Measurements from ENCODE around the gene AFF3. TPM values are rescaled to one million over a fixed set of nuclear protein-coding genes. Genes with fewer than 3 reads are reported as not detected.
"Not testable (repeated sequence)": the region's sequence is repeated elsewhere in the genome, so short reads cannot be mapped to it uniquely, and the experiment has no call there.

The AFF3 gene
- total RNA-seq, 1 donor from 2014 or later = 25.6 TPM

- DNase-seq (ENCODE audit: low spot score) = no peak
Measured at GRCh38 chr2:99670768-99671734, 471.3 kb downstream of the AFF3 start.

DNA sequence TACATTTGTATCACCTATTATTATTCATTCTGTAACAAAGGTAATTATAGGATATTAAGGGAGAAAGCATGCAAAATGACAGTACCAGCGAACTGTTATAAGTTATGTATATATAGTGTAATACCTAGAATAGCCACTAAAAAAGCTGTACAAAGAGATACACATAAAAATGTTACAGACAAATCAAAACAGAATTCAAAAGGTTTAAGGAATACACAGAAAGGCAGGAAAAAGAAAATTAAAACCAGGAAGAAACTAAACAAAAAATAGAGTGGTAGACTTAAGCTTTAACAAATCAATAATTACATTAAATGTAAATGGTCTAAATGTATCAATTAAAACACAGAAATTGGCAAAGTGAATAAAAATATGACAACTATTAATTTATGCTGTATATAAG is 476.1 kb downstream of the AFF3 start:
- no peak for DNase-seq (ENCODE audit: low spot score)

DNA sequence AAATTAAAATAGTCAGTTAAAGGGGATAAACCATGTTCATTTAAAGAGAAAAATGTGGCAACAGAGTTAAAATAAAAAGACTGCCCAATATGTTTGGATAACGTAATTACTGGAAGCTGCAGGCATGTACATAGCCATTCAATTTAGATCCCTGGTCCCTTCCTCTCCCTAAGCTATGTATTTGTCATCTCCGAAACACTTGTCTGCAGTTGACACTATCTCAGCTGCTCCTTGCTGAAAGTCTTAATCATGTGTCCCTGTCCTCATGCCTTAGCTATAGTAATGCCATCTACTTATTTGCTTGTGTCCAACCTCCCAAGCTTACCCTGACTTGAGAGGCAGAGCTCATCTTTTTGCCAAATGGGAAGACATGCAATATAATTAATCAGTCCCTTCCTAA is 478.7 kb downstream of the AFF3 start:
- no peak for DNase-seq (ENCODE audit: low spot score)

DNA sequence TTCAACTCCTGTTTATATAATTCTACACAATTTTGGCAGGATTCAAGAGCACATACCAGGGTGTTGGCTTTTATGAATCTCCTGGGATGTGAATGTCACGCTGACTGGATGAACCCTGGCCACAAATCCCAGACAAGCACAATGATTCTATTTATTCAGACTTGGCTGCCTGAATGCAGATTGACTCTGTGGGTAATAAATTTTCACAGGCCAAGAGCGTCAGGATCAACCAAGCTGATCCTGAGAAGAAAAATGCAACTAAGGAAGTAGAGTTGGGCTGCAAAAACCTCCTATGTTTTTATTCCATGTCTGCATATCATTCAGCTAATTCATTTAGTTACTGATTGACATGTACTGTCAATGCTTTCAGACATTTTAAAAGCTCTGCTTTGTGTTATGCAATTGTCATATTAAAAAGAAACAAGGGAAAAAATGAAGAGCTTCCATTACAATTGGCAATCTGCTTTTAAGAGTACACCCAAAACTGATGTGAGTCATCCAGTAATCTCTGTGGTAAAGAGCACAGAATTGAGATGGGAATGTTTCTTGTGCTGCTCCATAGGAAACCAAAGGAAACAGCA is 479.5 kb downstream of the AFF3 start:
- DNase-seq (ENCODE audit: low spot score) = no peak

GRCh38 chr2:99661761-99662160 is 480.6 kb downstream of the AFF3 start:
- DNase-seq (ENCODE audit: low spot score) = not testable (repeated sequence)

DNA sequence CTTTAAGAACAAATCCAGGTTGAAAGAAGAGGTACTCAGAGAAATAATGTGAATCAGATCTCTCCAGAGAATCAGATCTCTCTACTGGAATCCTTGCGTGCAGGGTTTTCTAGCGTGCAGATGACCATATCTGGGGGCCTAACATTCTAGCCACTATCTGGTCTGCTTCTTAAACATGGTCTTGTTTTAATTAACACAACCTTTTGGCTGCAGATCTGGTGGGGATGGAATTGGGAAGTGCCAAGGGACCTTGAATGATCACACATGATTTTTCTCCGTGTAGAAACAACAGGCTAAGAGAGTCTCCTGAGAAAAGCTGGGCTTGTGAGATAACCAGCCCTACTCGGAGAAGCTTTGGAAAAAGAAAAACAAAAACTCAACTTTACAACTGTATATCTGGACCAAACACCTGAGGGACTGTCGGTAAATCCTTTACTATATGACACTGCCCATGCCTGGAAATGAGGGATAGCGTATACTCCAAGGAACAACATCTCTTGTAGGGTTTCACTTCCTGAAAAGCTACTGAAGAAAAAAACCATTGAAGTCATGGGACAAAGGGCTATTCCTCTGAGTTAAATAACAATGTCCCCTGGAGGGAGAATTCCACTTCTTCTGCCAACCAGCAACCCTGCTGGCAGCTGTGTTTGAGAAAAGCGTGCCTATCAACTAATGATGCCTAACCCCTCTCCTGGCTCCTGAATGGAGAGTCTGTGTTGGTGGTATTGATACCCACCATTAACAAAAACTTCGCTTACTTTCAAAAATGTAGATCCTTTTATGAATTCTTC is 481.6 kb downstream of the AFF3 start:
- DNase-seq (ENCODE audit: low spot score) = no peak

GRCh38 chr2:99659874-99660273 is 482.5 kb downstream of the AFF3 start:
- DNase-seq (ENCODE audit: low spot score) = no peak

GRCh38 chr2:99657691-99658258 is 484.6 kb downstream of the AFF3 start:
- peak; percentile 9 for DNase-seq (ENCODE audit: low spot score)

GRCh38 chr2:99656994-99657393 is 485.4 kb downstream of the AFF3 start:
- DNase-seq (ENCODE audit: low spot score) = peak; percentile 42

GRCh38 chr2:99653433-99653832 is 489.0 kb downstream of the AFF3 start:
- DNase-seq (ENCODE audit: low spot score) = no peak

- no peak for DNase-seq (ENCODE audit: low spot score)
Measured at GRCh38 chr2:99652862-99653261, 489.5 kb downstream of the AFF3 start.

- DNase-seq (ENCODE audit: low spot score) = no peak
Measured at GRCh38 chr2:99651930-99652670, 490.3 kb downstream of the AFF3 start.

- no peak for DNase-seq (ENCODE audit: low spot score)
Measured at GRCh38 chr2:99648906-99649789, 493.2 kb downstream of the AFF3 start.

- no peak for DNase-seq (ENCODE audit: low spot score)
Measured at GRCh38 chr2:99648178-99648844, 494.1 kb downstream of the AFF3 start.

DNA sequence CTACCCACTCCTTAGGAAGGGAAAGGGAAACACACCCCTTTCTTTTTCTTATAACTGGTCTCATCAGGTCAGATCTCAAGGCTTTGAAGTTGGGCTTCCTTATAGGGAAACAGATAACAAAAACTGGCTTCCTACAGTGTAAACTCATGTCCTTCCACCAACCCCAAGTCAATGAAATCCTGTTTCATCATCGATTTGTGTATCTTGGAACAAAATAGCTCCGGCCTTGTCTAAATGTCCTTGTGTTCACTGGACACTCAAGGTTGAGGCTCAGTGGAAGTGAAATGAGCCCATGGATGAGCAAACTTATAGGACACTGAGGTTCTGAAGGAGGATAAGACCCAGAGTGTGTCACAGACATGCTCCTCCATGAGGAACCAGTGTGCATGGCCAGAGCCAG is 496.4 kb downstream of the AFF3 start:
- DNase-seq (ENCODE audit: low spot score) = no peak

- DNase-seq (ENCODE audit: low spot score) = no peak
Measured at GRCh38 chr2:99644419-99644787, 498.0 kb downstream of the AFF3 start.

DNA sequence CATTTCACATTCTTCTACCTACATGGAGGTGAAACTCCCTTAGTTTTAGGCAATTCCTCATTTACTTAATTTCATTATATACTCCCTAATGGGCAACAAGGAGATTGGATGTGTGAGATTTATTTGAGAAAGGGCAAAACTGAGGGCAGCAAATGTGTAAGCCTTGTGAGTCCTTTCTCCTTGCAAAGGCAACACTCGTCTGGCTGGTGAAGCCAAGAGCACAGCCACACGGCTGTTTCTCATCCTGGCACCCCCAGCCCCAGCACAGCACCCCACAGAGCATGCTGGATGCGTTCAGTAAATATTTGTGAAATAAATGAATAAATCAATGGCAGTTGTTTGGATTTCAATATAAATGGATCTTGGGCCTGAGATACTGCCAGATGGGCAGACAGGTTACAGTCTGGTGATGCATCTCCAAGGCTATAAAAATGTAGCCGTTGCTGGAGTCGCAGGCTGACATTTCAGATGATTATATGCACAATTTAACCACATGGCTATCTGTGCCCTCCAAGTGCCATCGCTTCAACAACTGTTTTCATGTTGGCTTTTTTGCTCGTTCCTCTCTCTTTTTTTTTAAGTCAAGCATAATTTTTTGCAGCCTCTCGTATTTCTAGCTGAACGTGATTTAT is 498.5 kb downstream of the AFF3 start:
- DNase-seq (ENCODE audit: low spot score) = no peak

DNA sequence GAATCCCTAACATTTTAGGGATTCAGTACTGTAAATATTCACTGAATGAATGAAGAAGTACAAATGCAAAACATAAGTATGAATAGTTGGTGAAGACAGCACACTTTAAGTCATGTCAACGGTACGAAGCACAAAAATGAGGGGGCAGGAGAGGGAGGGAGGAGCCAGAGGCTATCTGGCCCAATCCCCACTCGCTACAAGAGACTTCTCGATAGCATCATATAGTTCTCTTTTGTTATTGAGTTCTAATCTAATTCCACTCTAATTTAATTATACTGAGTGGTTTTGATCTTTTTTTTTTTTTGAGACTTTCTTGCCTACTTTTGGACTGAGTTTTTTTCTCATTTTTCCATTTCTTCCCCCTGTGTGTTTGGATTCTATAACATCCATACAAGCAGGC is 500.4 kb downstream of the AFF3 start:
- DNase-seq (ENCODE audit: low spot score) = no peak

DNA sequence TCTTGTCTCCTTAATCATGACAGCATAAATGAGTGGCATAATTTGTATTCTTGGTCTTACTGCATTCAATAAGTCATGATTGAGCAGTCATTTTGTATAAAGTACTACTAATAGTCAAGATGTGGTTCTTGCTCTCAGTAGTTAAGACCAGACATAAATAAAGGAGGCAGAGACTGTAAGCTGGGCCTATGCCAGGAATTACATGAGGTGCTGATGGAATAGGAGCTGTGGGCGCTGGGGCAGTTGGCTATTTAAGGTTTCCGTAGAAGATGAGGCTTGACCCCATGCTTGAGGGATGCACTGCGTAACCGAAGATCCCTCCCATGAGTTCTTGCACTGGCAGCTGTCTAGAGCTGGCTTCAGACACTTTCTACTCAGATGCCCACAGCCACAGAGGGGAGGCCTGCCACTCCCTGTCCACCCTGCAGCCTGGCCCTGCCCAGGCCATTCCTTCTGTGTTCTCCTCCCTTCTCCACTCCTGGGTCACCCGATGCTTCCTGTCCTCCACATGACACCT is 501.7 kb downstream of the AFF3 start:
- no peak for DNase-seq (ENCODE audit: low spot score)
